Right atrium auricular region (tissue), 2 donors: ENCODE measurements around the gene TBC1D14. TPM values are rescaled to one million over a fixed set of nuclear protein-coding genes. Genes with fewer than 3 reads are reported as not detected.

ENCODE experiments used
- DNase-seq: peaks from one replicate; pipeline ENCODE4 v3.0.0-alpha.2; 2019; ENCODE audit warnings: low spot score
- H3K27ac ChIP-seq, 2 donors: fragments of 200-600 bp; sonication (generic); 1 replicate in 1 of 2; 2 replicates in 1 of 2; pipeline ENCODE4 v1.5.1; 2016 to 2019
- H3K27me3 ChIP-seq, 2 donors: fragments of 200-600 bp; sonication (generic); one replicate each; pipeline versions ENCODE4 v1.5.1 to v1.6.0; 2017 to 2019
- H3K36me3 ChIP-seq: fragments of 200-600 bp; sonication (generic); one replicate; pipeline ENCODE4 v1.5.1; 2016
- H3K4me1 ChIP-seq, 2 donors: fragments of 200-600 bp; sonication (generic); one replicate each; pipeline versions ENCODE4 v1.5.1 to v1.6.0; 2017 to 2019
- H3K4me3 ChIP-seq, 2 donors: fragments of 200-600 bp; sonication (generic); 1 replicate in 1 of 2; 2 replicates in 1 of 2; pipeline ENCODE4 v1.5.1; 2017 to 2019; ENCODE audit warnings: mild to moderate bottlenecking in 1 of 2, moderate library complexity in 1 of 2
- H3K9me3 ChIP-seq, 2 donors: fragments of 200-600 bp; sonication (generic); one replicate each; pipeline ENCODE4 v1.5.1; 2019
- total RNA-seq, 2 donors: library from RNA; depleted of rRNA; stranded (reverse); fragments of >200 nt; gene quantifications; one replicate each; pipeline ENCODE4 v1.1.0, GENCODE V29; 2016
- TF ChIP-seq, protein P1 (sequence below), 2 donors: fragments of 200-600 bp; sonication (generic); IDR thresholded peaks; one replicate each; pipeline ENCODE4 v1.5.1; 2019; ENCODE audit warnings: antibody characterized with exemption in 2 of 2

TBC1D14 gene
- total RNA-seq, 2 donors from 2014 or later: 33.7 to 34.0 TPM

DNA sequence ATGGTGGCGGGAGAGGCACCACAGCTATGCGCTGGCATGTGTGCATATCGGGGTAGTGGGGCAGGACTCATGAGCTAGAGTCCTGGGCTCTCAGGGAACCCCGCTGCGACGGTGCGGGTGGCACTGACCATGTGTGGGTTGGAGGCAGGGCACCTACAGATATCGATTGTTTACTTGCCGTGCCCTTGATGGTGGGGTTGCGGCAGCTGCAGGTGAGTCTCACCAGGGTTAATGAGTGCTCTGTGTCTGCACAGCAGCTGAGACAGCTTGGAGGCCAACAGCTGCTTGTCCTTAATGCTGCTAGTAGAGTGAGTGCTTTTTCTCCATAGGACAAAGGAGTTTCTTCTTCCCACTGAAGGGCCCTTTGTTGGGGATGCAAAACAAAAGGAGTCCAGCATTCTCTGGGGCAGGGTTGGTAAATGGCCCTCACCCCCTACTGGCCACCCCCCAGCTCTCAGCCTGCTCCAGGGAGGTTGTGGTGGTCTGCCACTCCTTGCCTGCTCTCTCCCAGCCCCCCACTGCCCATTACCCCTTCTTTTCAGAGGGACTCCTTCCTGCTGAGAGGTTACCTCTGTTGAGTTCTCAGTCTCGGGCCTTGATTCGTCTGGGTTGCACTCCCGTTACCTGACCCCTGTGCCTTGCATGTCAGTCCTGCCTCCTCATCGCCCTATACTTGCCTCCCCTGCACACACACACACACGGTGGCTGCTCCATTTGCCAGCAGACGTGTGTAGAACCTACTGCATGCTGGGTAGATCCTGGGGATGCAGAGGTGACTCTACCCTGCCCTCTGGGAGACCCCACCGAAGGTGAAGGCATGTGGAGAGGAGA is 52.8 kb downstream of the TBC1D14 start:
- Histone ChIP-seq H3K4me3 (no peak overlapping the region), H3K36me3 (no peaks in the 10 kb centered on the region), H3K27me3 (no peaks in the 10 kb centered on the region), H3K4me1 (peaks cover 0 to 5% of the 10 kb centered on the region in 2 donors), H3K9me3 (no peaks in the 10 kb centered on the region), H3K27ac (no peak overlapping the region)
- DNase-seq: peak; percentile 36
- TF ChIP-seq, protein P1, sequence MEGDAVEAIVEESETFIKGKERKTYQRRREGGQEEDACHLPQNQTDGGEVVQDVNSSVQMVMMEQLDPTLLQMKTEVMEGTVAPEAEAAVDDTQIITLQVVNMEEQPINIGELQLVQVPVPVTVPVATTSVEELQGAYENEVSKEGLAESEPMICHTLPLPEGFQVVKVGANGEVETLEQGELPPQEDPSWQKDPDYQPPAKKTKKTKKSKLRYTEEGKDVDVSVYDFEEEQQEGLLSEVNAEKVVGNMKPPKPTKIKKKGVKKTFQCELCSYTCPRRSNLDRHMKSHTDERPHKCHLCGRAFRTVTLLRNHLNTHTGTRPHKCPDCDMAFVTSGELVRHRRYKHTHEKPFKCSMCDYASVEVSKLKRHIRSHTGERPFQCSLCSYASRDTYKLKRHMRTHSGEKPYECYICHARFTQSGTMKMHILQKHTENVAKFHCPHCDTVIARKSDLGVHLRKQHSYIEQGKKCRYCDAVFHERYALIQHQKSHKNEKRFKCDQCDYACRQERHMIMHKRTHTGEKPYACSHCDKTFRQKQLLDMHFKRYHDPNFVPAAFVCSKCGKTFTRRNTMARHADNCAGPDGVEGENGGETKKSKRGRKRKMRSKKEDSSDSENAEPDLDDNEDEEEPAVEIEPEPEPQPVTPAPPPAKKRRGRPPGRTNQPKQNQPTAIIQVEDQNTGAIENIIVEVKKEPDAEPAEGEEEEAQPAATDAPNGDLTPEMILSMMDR (IDR thresholded peaks at IDR 0.05): no peak

- TF ChIP-seq, protein P1 (IDR thresholded peaks at IDR 0.05): no peak
- Histone ChIP-seq H3K4me1 (peaks cover 0 to 5% of the 10 kb centered on the region in 2 donors), H3K9me3 (no peaks in the 10 kb centered on the region), H3K27ac (no peak overlapping the region), H3K27me3 (no peaks in the 10 kb centered on the region), H3K36me3 (no peaks in the 10 kb centered on the region), H3K4me3 (no peak overlapping the region)
- DNase-seq: peak; percentile 47
Measured at GRCh38 chr4:6963139-6963611, 53.5 kb downstream of the TBC1D14 start.

DNA sequence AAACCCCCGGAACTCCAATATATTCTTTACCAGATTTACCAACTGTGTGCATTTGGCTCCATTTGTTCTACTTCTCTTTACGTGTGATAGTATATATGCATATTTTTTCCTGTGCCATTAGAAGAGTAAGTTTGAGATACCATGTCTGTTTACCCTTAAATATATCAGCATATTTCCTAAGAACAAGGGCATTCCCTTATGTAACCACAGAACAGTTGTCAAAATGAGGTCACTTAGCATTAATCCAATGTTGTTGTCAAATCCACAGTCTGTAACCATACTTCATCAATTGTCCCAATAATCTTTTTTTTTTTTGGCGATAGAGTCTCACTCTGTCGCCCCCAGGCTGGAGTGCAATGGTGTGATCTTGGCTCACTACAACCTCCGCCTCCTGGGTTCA is 55.2 kb downstream of the TBC1D14 start:
- DNase-seq: no peak
- no peaks in the 10 kb centered on the region for H3K27me3 ChIP-seq

DNA sequence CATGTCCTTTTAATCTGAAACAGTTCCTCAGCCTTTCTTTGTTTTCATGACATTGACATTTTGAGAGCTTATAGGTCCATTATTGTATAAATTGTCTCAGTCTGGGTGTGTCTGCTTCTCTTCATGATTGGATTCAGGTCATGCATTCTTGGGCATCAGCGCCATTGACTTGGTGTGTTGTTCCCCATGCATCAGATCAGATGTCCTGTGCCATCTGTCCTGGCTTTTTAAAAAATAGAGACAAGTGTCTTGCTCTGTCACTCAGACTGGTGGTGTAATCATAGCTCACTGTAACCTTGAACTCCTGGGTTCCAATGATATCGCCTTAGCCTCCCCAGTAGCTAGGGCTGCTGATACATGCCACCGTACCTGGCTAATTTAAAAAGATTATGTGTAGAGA is 55.7 kb downstream of the TBC1D14 start:
- H3K27me3 ChIP-seq: no peaks in the 10 kb centered on the region
- no peaks in the 10 kb centered on the region for H3K9me3 ChIP-seq
- peak; percentile 30 for DNase-seq
- TF ChIP-seq, protein P1 (IDR thresholded peaks at IDR 0.05): no peak
- H3K4me1 ChIP-seq: peaks cover 0 to 4% of the 10 kb centered on the region in 2 donors
- H3K36me3 ChIP-seq: no peaks in the 10 kb centered on the region
- H3K4me3 ChIP-seq: no peak overlapping the region
- no peak overlapping the region for H3K27ac ChIP-seq

More for the DNA sequence above, 55.2 kb downstream of the TBC1D14 start:
- Histone ChIP-seq H3K4me3 (no peak overlapping the region), H3K36me3 (no peaks in the 10 kb centered on the region), H3K4me1 (peaks cover 0 to 5% of the 10 kb centered on the region in 2 donors), H3K9me3 (no peaks in the 10 kb centered on the region), H3K27ac (no peak overlapping the region)
- TF ChIP-seq, protein P1 (IDR thresholded peaks at IDR 0.05): no peak

DNA sequence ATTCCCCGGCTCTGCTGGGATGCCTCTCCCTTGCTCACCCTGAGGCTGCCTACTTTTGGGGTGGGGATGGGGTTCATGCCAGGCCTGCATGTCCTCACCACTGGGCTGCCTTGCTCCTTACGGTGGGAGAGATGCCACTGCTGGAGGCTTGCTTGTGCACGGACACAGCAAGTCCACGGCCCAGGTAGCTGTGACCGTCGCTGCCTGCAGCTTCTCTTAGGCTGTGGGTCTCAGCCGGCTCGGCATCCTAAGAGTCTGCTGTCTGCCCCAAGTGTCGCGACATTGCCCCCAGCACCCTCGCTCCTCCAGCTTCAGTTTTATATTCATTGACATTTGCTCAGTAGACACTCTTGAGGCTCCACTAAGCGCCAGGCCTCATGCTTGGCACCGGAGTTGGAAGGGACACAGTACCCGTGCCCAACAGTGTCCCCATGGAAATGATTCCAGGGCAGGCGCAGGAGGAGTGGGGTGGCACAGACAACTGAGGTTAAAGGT is 58.3 kb downstream of the TBC1D14 start:
- H3K27ac ChIP-seq: no peak overlapping the region
- H3K4me1 ChIP-seq: peaks cover 0 to 9% of the 10 kb centered on the region in 2 donors
- DNase-seq: peak; percentile 48
- H3K27me3 ChIP-seq: no peaks in the 10 kb centered on the region
- TF ChIP-seq, protein P1 (IDR thresholded peaks at IDR 0.05): no peak
- no peak overlapping the region for H3K4me3 ChIP-seq
- H3K9me3 ChIP-seq: no peaks in the 10 kb centered on the region
- no peaks in the 10 kb centered on the region for H3K36me3 ChIP-seq
